ENCODE measurements around the gene AP1G2. TPM values are rescaled to one million over a fixed set of nuclear protein-coding genes. Genes with fewer than 3 reads are reported as not detected.
"Not testable (repeated sequence)": the region's sequence is repeated elsewhere in the genome, so short reads cannot be mapped to it uniquely, and the experiment has no call there.

The AP1G2 gene
- total RNA-seq, 1 experiment from 2014 or later: 155 TPM

- TF ChIP-seq ZNF274 (IDR thresholded peaks at IDR 0.05; ENCODE audit: low read depth, low read length): no peak
- TF ChIP-seq ZFX (IDR thresholded peaks at IDR 0.05): no peak
- TF ChIP-seq SRF (IDR thresholded peaks at IDR 0.05; ENCODE audit: low read depth): no peak
- TF ChIP-seq SP1 (IDR thresholded peaks at IDR 0.05; ENCODE audit: low read depth): no peak
- no peak for TF ChIP-seq FOSL1 (IDR thresholded peaks at IDR 0.05; ENCODE audit: low read depth)
- TF ChIP-seq CBX3 (IDR thresholded peaks at IDR 0.05; ENCODE audit: low read depth): no peak
Observed at GRCh38 chr14:23588884-23589598, 21.4 kb upstream of the AP1G2 start (continued).

DNA sequence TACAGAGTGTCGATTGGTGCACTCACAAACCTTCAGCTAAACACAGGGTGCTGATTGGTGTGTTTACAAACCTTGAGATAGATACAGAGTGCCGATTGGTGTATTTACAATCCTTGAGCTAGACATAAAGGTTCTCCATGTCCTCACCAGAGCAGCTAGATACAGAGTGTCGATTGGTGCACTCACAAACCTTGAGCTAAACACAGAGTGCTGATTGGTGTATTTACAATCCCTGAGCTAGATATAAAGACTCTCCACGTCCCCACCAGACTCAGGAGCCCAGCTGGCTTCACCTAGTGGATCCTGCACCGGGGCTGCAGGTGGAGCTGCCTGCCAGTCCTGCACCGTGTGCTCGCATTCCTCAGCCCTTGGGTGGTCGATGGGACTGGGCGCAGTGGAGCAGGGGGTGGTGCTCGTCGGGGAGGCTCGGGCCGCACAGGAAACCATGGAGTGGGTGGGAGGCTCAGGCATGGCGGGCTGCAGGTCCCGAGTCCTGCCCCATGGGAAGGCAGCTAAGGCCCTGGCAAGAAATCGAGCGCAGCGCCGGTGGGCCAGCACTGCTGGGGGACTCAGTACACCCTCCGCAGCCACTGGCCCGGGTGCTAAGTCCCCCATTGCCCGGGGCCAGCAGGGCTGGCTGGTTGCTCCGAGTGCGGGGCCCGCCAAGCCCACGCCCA lies 17.1 kb upstream of the AP1G2 start:
- H3K36me3 ChIP-seq (ENCODE audit: control insufficient read depth in 1 of 2, insufficient read depth in 2 of 2, low read length in 2 of 2); RAD21 ChIA-PET (ENCODE audit: low non-redundant PET in 1 of 2, low total read pairs in 2 of 2, uncharacterized antibody in 2 of 2, unreplicated experiment in 2 of 2); intact Hi-C loops (cut with micrococcal nuclease); H3K9ac ChIP-seq (ENCODE audit: low read length); H4K20me1 ChIP-seq (ENCODE audit: insufficient read depth); H3K27ac ChIP-seq (ENCODE audit: low read depth, low read length); H3K79me2 ChIP-seq (ENCODE audit: insufficient read depth, low read length); H2AFZ ChIP-seq (ENCODE audit: low read depth, low read length, poor library complexity, severe bottlenecking); DNase-seq (ENCODE audit: low read depth, low spot score); H3K27me3 ChIP-seq (ENCODE audit: insufficient read depth, low read length); CTCF ChIA-PET; H3K4me2 ChIP-seq (ENCODE audit: low read length); H3K9me3 ChIP-seq (ENCODE audit: control insufficient read depth in 1 of 2, insufficient read depth in 1 of 2, low read depth in 1 of 2, low read length in 2 of 2); BruUV-seq (replicated peaks); ATAC-seq; H3K4me3 ChIP-seq (replicated peaks in 1 of 2; ENCODE audit: low read depth in 1 of 2, low read length in 2 of 2); POLR2A ChIA-PET; H3K9me2 ChIP-seq (ENCODE audit: insufficient read depth): not testable (repeated sequence)
- peaks cover 4 to 12% of the 10 kb centered on the region in 2 experiments; a peak in 3 of 4 replicates for H3K4me1 ChIP-seq (ENCODE audit: control insufficient read depth in 1 of 2, insufficient read depth in 2 of 2, low read length in 2 of 2)

GRCh38 chr14:23583761-23584526 lies 16.4 kb upstream of the AP1G2 start:
- peak; percentile 71 for TF ChIP-seq POLR2A (IDR thresholded peaks at IDR 0.05; ENCODE audit: borderline replicate concordance, extremely low read depth, insufficient read depth, insufficient read length)
- BruUV-seq (replicated peaks): TSS peak; percentile 93
- H3K4me3 ChIP-seq (replicated peaks in 1 of 2; ENCODE audit: low read depth in 1 of 2, low read length in 2 of 2); H3K27me3 ChIP-seq (ENCODE audit: insufficient read depth, low read length); H3K4me1 ChIP-seq (ENCODE audit: control insufficient read depth in 1 of 2, insufficient read depth in 2 of 2, low read length in 2 of 2); RAD21 ChIA-PET (ENCODE audit: low non-redundant PET in 1 of 2, low total read pairs in 2 of 2, uncharacterized antibody in 2 of 2, unreplicated experiment in 2 of 2); ATAC-seq; H3K9me3 ChIP-seq (ENCODE audit: control insufficient read depth in 1 of 2, insufficient read depth in 1 of 2, low read depth in 1 of 2, low read length in 2 of 2); DNase-seq (ENCODE audit: low read depth, low spot score); H3K36me3 ChIP-seq (ENCODE audit: control insufficient read depth in 1 of 2, insufficient read depth in 2 of 2, low read length in 2 of 2); H3K9me2 ChIP-seq (ENCODE audit: insufficient read depth); H3K27ac ChIP-seq (ENCODE audit: low read depth, low read length); H4K20me1 ChIP-seq (ENCODE audit: insufficient read depth); H2AFZ ChIP-seq (ENCODE audit: low read depth, low read length, poor library complexity, severe bottlenecking); H3K4me2 ChIP-seq (ENCODE audit: low read length); H3K9ac ChIP-seq (ENCODE audit: low read length); CTCF ChIA-PET; intact Hi-C loops (cut with micrococcal nuclease); POLR2A ChIA-PET; H3K79me2 ChIP-seq (ENCODE audit: insufficient read depth, low read length): not testable (repeated sequence)
